Measurements from ENCODE around the gene STAT2.
"Not testable (repeated sequence)": the region's sequence is repeated elsewhere in the genome, so short reads cannot be mapped to it uniquely, and the experiment has no call there.

Gene STAT2

GRCh38 chr12:56324206-56324605 lies 35.7 kb downstream of the STAT2 start:
- no peak for DNase-seq

DNA sequence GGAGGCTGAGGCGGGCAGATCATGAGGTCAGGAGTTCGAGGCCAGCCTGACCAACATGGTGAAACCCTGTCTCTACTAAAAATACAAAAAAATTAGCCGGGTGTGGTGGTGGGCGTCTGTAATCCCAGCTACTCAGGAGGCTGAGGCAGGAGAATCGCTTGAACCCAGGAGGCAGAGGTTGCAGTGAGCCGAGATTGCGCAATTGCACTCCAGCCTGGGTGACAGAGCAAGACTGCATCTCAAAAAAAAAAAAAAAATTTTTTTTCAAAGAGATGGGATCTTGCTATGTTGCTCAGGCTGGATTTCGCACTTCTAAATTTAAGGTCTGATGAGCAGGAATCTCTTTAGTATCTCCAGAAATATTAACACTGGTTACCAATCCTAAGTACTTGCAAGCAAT lies 38.3 kb downstream of the STAT2 start:
- not testable (repeated sequence) for DNase-seq

DNA sequence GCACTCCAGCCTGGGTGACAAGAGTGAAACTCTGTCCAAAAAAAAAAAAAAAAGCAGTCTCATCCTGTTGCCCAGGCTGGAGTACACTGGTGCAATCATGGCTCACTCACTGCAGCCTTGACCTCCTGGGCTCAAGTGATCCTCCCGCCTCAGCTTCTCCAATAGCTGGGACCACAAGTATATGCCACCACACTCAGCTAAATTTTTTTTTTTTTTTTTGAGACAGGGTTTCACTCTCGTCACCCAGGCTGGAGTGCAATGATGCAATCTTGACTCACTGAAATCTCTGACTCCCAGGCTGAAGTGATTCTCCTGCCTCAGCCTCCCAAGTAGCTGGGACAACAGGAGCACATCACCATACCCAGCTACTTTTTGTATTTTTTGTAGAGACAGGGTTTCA lies 38.9 kb downstream of the STAT2 start:
- DNase-seq, result no peak

DNA sequence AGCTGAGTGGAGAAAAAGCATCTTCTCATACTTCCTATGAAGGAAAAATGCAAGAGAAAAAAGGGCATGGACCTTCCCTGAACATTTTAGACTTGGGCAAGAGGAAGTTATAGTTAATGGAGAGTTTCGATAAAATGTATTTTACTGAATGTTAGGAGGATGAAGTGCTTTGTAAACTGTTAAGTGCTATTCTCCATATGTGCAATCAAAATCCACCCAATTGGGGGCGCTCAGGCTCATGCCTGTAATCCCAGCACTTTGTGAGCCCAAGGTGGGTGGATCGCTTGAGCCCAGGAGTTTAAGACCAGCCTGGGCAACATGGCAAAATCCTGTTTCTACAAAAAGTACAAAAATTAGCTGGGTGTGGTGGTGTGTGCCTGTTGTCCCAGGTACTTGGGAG lies 42.2 kb downstream of the STAT2 start:
- no peak for DNase-seq

- DNase-seq, result peak; percentile 91
Measured at GRCh38 chr12:56315622-56316473, 44.1 kb downstream of the STAT2 start, which contains the start of gene CNPY2. TSS of gene CNPY2 (minus strand) at chr12:56315988. CDS start at chr12:56315217, 771 bp downstream.

DNA sequence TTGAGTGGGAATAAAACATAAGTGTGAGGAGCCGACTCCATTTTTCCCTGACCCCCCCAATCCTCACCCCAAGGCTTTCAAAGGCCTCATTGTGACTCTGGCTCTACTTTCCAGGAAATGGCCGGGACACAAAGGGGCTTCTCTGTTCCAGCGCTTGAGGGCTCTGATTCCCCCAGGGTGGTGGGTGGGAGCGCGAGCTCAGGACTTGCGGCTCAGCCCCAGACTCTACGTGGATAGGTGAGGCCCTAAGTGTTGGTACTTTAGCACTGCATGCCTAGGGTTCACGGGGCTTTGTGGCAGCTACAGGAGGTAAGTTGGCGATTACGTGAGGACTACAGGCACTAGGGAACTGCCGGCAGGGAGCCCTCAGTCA lies 44.7 kb downstream of the STAT2 start:
- DNase-seq, result no peak

- DNase-seq, result no peak
Measured at GRCh38 chr12:56311003-56311402, 48.9 kb downstream of the STAT2 start.

GRCh38 chr12:56308714-56309113 lies 51.2 kb downstream of the STAT2 start:
- no peak for DNase-seq

DNA sequence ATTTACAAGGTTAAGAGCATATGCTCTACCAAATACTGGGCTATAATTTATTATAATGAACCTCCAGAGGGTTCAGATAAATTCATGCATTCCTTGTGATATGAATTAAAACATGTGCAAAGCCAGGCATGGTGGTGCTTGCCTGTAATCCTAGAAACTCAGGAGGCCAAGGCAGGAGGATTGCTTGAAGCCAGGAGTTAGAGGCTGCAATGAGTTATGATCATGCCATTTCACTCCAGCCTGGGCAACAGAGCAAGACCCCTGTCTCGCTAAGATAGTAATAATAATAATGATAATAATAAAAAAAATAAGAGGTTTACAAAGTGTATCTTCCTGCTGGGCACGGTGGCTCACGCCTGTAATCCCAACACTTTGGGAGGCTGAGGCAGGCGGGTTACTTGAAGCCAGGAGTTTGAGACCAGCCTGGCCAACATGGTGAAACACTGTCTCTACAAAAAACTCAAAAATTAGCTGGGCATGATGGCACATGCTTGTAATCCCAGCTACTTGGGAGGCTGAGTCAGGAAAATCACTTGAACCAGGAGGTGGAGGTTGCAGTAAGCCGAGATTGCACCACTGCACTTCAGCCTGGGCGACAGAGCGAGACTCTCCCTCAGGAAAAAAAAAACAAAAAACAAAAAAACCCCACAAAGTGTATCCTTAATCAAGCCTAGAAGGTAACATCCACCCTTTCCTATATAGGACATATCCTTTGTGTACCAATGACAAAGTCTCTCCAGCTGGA lies 52.5 kb downstream of the STAT2 start:
- no peak for DNase-seq

- DNase-seq, result no peak
Measured at GRCh38 chr12:56304872-56305590, 54.9 kb downstream of the STAT2 start.

- no peak for DNase-seq
Measured at GRCh38 chr12:56304276-56304675, 55.6 kb downstream of the STAT2 start.

- DNase-seq, result no peak
Measured at GRCh38 chr12:56300644-56301464, 59.1 kb downstream of the STAT2 start.

DNA sequence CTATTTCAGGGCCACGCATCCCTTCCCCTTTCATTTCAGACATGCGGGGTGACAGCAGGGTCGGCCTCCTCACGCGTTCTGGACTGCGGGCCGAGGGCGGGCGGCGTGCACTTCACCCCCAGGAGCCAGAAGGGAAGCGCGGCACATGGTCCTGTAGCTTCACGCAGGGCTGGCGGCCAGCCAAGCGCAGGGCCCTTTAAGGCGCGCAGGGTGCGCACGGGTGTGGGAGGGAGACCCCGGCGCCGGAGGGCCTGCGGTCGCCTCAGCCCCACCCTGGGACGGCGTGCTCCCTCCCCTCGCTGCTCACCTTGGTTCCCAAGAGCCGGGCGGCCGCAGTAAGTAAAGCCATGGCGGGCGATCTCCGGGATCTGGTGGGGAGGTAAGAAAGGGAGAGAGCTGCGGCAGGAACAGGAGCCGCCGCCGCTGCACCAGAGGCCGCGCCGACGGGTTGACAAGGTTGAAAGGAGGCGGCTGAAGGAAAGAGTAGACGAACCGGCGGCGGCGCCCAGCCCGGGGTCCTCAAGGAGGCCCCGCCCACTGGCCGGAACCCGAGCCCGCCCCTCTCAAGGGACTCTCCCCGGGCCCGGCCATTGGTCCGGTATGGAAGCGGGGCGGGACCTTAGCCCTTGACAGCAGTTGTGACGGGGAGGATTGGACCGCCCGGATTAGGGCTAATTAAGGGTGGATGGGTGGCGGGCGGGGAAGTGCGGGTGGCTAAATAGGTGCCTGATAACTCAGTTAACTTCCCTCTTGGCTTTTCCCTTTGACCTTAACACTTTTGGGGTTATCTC lies 59.9 kb downstream of the STAT2 start, which contains the start of gene CS:
Gene CS, minus strand, starts transcription at position 478 of the 791 bp plus-strand sequence. Its CDS starts 129 bp downstream, at position 349.
- DNase-seq, result peak; percentile 98

DNA sequence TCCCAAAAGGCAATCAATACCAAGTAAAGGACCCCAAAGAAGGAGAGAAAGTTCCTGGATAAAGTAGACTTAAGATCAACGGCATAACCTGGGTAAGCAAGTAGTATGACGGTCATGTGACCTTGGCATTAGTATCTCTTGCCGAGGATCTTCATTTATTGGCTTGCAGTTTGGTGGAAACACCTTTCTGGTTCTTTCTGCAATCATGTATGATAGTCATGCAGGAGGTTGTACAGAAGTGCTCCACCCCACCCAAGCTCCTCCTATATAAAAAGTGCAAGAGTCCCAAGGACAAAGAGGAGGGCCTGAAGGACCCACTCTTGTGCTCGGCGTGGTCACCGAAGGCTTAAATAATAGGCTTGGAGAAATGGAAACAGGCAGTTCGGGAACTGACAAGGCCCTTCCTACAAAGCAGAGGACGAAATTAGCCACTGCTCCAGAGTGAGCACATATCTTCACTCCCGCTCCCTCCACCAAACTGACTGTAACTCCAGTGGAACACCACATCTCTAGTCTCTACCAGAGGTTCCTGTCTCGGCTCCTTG lies 60.5 kb downstream of the STAT2 start:
- DNase-seq, result no peak

- no peak for DNase-seq
Measured at GRCh38 chr12:56298828-56299227, 61.1 kb downstream of the STAT2 start.

GRCh38 chr12:56297400-56297799 lies 62.5 kb downstream of the STAT2 start:
- no peak for DNase-seq

DNA sequence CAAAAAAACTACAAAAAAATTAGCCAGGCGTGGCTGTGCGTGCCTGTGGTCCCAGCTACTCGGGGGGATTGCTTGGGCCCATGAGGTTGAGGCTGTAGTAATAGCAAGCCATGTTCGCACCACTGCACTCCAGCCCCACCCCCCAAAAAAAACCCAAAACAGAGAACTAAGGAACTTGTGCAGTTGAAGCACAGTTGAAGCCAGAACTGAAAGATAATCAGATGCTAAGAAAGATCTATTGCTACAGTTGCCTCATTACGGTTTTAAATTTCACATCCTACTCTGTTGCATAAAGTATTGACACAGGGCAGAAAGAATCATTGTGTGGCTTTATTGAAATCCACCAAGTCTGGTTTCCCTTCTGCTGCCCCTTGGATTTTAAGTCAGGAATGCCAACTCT lies 63.6 kb downstream of the STAT2 start:
- no peak for DNase-seq

- no peak for DNase-seq
Measured at GRCh38 chr12:56293795-56294194, 66.1 kb downstream of the STAT2 start.
